ENCODE results near the gene NPBWR2. TPM values are rescaled to one million over a fixed set of nuclear protein-coding genes. Genes with fewer than 3 reads are reported as not detected.

Gene NPBWR2
- polyA plus RNA-seq, 3 donors: not detected

DNA sequence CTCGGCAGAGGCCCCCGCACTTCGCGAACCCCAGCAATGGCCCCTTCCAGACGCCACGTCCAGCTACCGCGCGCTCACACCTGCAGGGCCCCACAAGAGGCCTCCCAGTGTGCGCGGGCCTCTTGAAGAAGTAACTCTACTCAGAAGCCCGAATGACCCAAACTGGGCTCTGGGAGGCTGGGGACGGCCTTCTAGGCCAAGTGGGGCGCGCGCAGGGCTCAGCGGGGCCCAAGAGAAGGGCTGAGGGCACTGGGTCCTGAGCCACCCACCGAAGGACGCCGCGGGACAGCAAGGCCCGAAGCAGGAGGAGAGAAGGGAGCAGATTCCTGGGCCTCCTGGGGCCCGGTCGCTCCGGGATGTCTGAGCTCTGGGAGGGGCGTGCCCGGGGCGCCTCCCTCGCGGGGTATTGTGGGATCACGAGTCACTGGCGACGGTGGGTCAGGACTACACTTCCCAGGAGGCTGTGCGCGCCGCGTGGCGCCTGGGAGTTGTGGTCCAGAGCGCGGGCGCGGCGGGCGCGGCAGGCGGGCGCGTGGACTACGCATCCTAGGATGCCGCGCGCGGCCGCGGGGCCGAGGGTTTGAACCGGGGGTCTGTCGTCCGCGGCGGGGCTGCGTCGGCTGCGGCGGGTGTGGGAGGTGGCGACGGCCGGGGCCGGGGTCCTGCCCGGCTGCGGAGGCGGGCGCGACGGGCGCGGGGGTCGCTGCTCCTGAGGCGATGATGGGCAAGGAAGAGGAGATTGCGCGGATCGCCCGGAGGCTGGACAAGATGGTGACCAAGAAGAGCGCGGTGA is 44.6 kb downstream of the NPBWR2 start, which contains the start of gene TCEA2:
Gene TCEA2 (plus strand): TSS at position 603 of the 793 bp plus-strand sequence. CDS start 115 bp downstream, at position 718.
- H3K36me3 Mint-ChIP-seq: no peaks in the 10 kb centered on the region
- Histone ChIP-seq H3K36me3 (replicated peaks in 1 of 2; ENCODE audit: control insufficient read depth in 1 of 2, insufficient read depth in 2 of 2, low read length in 2 of 2) (no peaks in the 10 kb centered on the region), H3K9ac (ENCODE audit: insufficient read depth, low read length, poor library complexity, severe bottlenecking) (peak within 1 kb of the TSS; percentile 68), H3K79me2 (ENCODE audit: insufficient read depth, low read length) (peaks cover 4% of the 10 kb centered on the region), H2AFZ (ENCODE audit: insufficient read depth, low read depth, low read length, poor library complexity, severe bottlenecking) (peak within 1 kb of the TSS; percentile 91), H3K4me1 (ENCODE audit: control insufficient read depth in 1 of 2, insufficient read depth in 2 of 2, low read length in 2 of 2) (peaks cover 32 to 53% of the 10 kb centered on the region in 2 donors), H3K27ac (ENCODE audit: low read depth in 1 of 2, low read length in 2 of 2) (peak within 1 kb of the TSS in 1 of 2 donors; percentile 67), H3K4me3 (replicated peaks in 1 of 3; ENCODE audit: low read depth in 2 of 3, low read length in 3 of 3) (peak within 1 kb of the TSS; percentile 65 to 82 (median 68)), H3K9me3 (replicated peaks in 1 of 2; ENCODE audit: control insufficient read depth in 1 of 2, insufficient read depth in 1 of 2, low read length in 2 of 2) (no peaks in the 10 kb centered on the region), H3K4me2 (replicated peaks; ENCODE audit: extremely low read depth, low read length, poor library complexity, severe bottlenecking) (peak within 1 kb of the TSS; percentile 92), H4K20me1 (ENCODE audit: insufficient read depth, low read length) (peaks cover 5% of the 10 kb centered on the region), H3K27me3 (ENCODE audit: control insufficient read depth in 2 of 2, insufficient read depth in 2 of 2, low read length in 2 of 2) (no peaks in the 10 kb centered on the region)
- H3K4me1 Mint-ChIP-seq: peaks cover 42% of the 10 kb centered on the region
- peak; percentile 87 to 90 (median 89) for DNase-seq
- peaks cover 2 to 29% (median 20%) of the 10 kb centered on the region in 3 donors for H3K27me3 Mint-ChIP-seq (ENCODE audit: low read depth in 3 of 3)
- TF ChIP-seq, protein P1, sequence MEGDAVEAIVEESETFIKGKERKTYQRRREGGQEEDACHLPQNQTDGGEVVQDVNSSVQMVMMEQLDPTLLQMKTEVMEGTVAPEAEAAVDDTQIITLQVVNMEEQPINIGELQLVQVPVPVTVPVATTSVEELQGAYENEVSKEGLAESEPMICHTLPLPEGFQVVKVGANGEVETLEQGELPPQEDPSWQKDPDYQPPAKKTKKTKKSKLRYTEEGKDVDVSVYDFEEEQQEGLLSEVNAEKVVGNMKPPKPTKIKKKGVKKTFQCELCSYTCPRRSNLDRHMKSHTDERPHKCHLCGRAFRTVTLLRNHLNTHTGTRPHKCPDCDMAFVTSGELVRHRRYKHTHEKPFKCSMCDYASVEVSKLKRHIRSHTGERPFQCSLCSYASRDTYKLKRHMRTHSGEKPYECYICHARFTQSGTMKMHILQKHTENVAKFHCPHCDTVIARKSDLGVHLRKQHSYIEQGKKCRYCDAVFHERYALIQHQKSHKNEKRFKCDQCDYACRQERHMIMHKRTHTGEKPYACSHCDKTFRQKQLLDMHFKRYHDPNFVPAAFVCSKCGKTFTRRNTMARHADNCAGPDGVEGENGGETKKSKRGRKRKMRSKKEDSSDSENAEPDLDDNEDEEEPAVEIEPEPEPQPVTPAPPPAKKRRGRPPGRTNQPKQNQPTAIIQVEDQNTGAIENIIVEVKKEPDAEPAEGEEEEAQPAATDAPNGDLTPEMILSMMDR (IDR thresholded peaks at IDR 0.05): no peak
- peak within 1 kb of the TSS in 5 of 7 donors; percentile 18 to 81 (median 50) for H3K27ac Mint-ChIP-seq
- no peaks in the 10 kb centered on the region for H3K9me3 Mint-ChIP-seq
- peak within 1 kb of the TSS; percentile 82 to 87 for H3K4me3 Mint-ChIP-seq
- WGBS (ENCODE audit: insufficient coverage): 7% methylated on average over 77 of the region's 85 CpGs
- intact Hi-C loops (cut with micrococcal nuclease): loop anchor here (1.0 to 10.0 kb wide), 6 partner anchors 16 to 538 kb away; partner anchors contain the start of genes PRPF6 (in 2 of the 2), RGS19 (in 2 of the 2), PPDPF (in 1 of the 2) and UCKL1 (in 1 of the 2)

DNA sequence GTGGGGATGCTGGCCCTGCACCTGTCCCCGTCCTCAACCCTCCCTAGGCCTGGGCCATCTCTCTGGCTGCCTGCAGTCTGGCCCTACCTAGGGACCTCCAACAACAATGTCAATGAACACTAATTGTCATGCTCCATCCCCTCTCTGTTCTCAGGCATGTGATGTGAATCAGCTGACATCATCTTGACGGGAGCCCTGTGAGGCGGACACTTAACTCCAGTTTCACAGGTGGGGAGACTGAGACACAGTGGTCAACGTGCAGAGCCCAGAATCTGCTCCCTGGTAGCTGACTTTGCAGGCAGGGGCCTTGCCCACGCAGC is 45.1 kb downstream of the NPBWR2 start:
- peak overlapping the region; percentile 72 to 82 for H3K4me3 Mint-ChIP-seq
- Histone ChIP-seq H3K9me3 (replicated peaks in 1 of 2; ENCODE audit: control insufficient read depth in 1 of 2, insufficient read depth in 1 of 2, low read length in 2 of 2) (no peaks in the 10 kb centered on the region), H4K20me1 (ENCODE audit: insufficient read depth, low read length) (peaks cover 5% of the 10 kb centered on the region), H3K4me2 (replicated peaks; ENCODE audit: extremely low read depth, low read length, poor library complexity, severe bottlenecking) (peak overlapping the region; percentile 92), H2AFZ (ENCODE audit: insufficient read depth, low read depth, low read length, poor library complexity, severe bottlenecking) (peak overlapping the region; percentile 91), H3K9ac (ENCODE audit: insufficient read depth, low read length, poor library complexity, severe bottlenecking) (peak overlapping the region; percentile 68), H3K79me2 (ENCODE audit: insufficient read depth, low read length) (peaks cover 4% of the 10 kb centered on the region), H3K36me3 (replicated peaks in 1 of 2; ENCODE audit: control insufficient read depth in 1 of 2, insufficient read depth in 2 of 2, low read length in 2 of 2) (no peaks in the 10 kb centered on the region), H3K4me3 (replicated peaks in 1 of 3; ENCODE audit: low read depth in 2 of 3, low read length in 3 of 3) (peak overlapping the region in 2 of 3 experiments; percentile 42 to 82), H3K4me1 (ENCODE audit: control insufficient read depth in 1 of 2, insufficient read depth in 2 of 2, low read length in 2 of 2) (peaks cover 34 to 52% of the 10 kb centered on the region in 2 donors), H3K27ac (ENCODE audit: low read depth in 1 of 2, low read length in 2 of 2) (peak overlapping the region in 1 of 2 donors; percentile 67), H3K27me3 (ENCODE audit: control insufficient read depth in 2 of 2, insufficient read depth in 2 of 2, low read length in 2 of 2) (peaks cover 0 to 3% of the 10 kb centered on the region in 2 donors)
- H3K36me3 Mint-ChIP-seq: no peaks in the 10 kb centered on the region
- intact Hi-C loops (cut with micrococcal nuclease): loop anchor here (2.0 to 10.0 kb wide), 5 partner anchors 17 to 537 kb away; partner anchors contain the start of genes PRPF6 (in 2 of the 2), PPDPF (in 1 of the 2), RGS19 (in 1 of the 2) and UCKL1 (in 1 of the 2)
- TF ChIP-seq, protein P1 (IDR thresholded peaks at IDR 0.05): no peak
- DNase-seq: no peak
- peak overlapping the region in 1 of 7 donors; percentile 9 for H3K27ac Mint-ChIP-seq
- H3K4me1 Mint-ChIP-seq: peaks cover 43% of the 10 kb centered on the region
- H3K9me3 Mint-ChIP-seq: no peaks in the 10 kb centered on the region
- whole genome bisulfite sequencing (ENCODE audit: insufficient coverage): 58% methylated on average over 5 of the region's 5 CpGs
- peaks cover 6 to 34% (median 20%) of the 10 kb centered on the region in 3 donors for H3K27me3 Mint-ChIP-seq (ENCODE audit: low read depth in 3 of 3)
